HG02884 (cell line): ENCODE results near the gene TMEM41A.

Source experiments
- ATAC-seq: cut with Tn5 transposase; IDR thresholded peaks from one replicate; pipeline ENCODE4 v1.9.1; 2021; ENCODE audit warnings: mild to moderate bottlenecking, moderate library complexity; ENCODE audit not compliant: unreplicated experiment

The TMEM41A gene

DNA sequence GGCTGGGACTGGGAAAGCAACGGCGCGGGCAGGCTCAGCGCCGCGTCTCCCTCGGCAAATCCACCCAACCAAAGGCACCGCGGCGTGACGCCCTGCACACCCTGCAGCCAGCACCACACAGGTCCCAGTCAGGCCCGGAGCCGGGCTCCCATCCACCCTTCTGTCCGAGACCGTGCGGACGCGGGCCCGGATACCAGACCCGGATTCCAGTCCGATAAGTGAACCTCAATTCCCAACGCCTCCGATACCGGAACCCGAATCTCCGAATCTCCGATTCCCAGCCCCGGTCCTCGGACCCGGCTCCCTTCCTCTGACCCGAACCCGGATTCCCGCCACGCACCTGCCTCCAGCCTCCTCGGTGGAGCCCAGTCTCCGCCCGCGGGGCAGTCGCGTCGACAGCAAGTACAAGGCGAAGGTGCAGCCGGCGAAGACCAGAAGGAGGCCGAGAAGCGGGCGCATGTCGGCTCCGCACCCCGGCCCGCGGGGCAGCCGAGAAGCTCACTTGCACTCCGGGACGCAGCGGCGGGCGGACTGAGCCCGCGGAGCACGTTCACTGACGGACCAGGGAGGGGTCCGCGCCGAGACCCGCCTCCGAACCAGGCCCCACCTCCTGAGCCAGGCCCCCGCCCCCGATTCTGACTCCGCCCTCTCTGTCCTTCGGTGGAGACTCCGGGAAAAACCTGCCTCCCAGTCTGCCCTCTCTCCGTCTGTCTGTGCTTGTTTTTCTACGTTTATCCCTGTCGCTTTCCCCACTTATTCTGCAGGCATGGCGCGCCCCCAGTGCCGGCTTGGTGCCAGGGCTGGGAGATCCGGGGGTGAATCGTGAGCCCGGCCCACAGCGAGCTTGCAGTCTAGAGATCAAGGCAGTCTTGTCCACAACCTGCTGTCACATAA, at the start of gene TMEM41A:
TSS of gene TMEM41A (minus strand) at position 533 of the 894 bp plus-strand sequence. CDS start at position 459, 74 bp downstream.
- ATAC-seq: peak; percentile 93

DNA sequence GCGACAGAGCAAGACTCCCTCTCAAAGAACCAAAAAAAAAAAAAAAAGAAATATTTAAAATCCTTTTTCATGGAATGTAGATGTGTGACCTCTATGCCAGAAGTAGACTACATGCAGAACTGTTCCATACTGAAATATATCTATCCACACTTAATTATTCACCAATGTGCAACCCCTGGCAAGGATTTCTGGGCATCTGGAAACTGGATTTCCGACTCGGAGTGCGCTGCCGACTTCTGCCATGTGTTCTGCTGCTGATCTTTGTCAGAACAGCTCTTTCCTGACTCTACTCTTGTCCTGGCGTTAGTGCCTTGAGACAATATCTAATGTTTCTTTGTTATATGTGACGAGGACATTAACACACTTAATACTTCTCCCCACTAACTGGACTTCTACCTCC, 41.9 kb upstream of the TMEM41A start:
- ATAC-seq: no peak

DNA sequence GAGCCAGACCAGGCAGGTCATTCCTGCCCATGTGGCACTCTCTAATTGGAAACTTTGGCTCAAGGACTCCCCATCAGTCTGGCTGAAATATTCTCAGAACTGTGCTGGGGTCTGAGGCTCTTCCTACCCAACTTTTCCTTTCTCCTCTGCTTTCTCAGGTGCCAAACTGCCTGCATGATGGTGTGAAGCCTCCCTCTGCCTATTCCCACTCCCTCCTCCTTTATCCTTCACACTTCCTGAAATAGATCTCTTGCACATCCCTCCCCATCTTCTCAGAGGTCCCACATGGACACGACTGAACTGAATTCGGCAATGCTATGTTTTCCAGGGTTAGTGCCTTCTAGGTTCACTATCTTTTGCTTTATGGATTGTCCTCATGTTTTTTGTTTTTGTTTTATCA, 41.1 kb upstream of the TMEM41A start:
- no peak for ATAC-seq

GRCh38 chr3:185537369-185537970, 38.6 kb upstream of the TMEM41A start:
- peak; percentile 97 for ATAC-seq

- no peak for ATAC-seq
Measured at GRCh38 chr3:185534511-185534910, 35.7 kb upstream of the TMEM41A start.

GRCh38 chr3:185532901-185533300, 34.1 kb upstream of the TMEM41A start:
- ATAC-seq: no peak

GRCh38 chr3:185530856-185531255, 32.0 kb upstream of the TMEM41A start:
- ATAC-seq: no peak

- ATAC-seq: no peak
Measured at GRCh38 chr3:185528532-185528931, 29.7 kb upstream of the TMEM41A start.

GRCh38 chr3:185527364-185527763, 28.5 kb upstream of the TMEM41A start:
- no peak for ATAC-seq

DNA sequence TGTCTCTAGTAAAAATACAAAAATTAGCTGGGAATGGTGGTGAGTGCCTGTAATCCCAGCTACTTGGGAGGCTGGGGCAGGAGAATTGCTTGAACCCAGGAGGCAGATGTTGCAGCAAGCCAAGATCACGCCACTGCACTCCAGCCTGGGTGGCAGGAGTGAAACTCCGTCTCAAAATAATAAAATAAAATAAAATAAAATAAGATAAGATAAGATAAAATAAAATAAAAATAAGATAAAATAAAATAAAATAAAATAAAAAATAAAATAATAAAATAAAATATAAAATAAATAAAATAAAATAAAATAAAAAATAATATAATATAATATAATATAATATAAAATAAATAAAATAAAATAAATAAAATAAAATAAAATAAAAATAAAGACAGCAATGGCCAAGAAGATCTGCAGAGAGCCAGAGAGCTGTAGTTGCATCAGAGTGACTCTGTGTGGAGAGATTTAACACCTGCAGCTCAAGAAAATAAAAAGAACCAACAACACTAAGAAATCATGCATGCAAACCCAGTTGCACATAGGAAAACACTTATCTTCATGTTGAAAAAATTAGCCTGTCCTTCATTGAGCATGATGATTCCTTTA, 27.6 kb upstream of the TMEM41A start:
- ATAC-seq: no peak

- ATAC-seq: no peak
Measured at GRCh38 chr3:185521349-185522138, 22.7 kb upstream of the TMEM41A start.

DNA sequence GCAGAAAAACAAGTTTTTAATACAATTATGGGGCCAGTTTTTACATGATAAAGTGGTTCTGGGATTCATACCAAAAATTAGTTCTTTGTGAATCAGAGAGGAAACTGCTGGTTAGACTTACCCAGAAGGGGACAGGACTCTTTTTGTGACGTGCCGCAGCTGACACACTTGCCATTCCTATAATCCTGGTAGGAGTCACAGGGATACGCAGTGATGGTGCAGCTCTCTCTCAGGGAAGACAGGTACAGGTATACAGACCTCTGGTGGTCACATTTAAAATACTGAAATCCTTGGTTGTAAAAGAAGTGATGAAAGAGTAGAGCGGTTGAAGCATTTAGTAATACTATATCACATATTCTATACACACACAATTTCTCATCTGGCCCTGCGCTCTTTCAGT, 20.2 kb upstream of the TMEM41A start:
- no peak for ATAC-seq

DNA sequence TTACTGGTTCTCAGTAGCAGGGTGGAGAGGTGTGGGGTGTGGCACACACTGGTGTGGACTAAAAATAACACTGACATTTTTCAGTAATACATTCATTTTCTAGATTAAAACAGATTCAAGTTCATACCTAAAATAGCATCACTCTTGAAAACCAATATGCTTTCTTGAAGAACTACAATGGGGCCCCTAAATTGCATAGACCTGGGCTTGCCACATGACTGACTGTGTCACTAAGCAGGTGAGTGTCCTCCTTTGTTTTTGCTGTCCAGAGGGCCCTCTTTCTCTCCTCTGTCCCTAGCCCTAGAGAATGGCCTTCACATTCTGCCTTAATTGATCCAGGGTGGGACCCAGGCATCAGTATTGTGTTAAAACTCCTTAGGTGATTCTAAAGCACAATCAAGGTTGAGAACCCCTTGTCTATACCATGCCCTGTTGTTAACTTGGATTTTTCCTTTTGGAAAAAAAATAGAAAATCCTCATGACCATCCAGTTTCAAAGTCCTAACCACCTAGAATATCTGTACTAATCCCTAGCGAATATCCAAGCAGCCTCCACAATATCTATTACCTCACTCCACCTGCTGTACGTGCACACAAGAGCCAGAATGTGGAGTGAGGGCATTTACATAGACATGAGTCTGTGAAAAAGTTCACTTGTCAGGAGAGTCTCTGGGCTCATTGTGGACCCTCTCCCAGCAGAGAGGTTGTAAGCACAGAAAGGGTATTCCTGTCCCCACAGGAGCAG, 18.7 kb upstream of the TMEM41A start:
- ATAC-seq: no peak

DNA sequence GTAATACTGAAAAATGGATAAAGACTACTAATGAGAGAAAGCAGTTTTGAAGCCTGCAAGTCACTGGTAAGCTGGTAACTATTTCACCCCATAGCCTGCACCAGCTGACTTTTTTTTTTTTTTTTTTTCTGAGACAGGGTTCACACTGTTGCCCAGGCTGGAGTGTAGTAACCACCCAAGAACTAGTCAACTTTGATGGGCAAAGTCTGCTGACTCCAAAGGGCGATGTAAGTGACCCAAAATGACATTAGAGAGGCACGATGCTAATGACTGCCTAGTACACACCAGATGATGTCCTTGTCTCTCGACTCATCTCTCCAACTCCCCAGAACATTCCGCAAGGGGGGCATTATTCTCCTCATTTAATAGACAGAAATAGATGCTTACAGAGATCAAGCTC, 12.9 kb upstream of the TMEM41A start:
- no peak for ATAC-seq

DNA sequence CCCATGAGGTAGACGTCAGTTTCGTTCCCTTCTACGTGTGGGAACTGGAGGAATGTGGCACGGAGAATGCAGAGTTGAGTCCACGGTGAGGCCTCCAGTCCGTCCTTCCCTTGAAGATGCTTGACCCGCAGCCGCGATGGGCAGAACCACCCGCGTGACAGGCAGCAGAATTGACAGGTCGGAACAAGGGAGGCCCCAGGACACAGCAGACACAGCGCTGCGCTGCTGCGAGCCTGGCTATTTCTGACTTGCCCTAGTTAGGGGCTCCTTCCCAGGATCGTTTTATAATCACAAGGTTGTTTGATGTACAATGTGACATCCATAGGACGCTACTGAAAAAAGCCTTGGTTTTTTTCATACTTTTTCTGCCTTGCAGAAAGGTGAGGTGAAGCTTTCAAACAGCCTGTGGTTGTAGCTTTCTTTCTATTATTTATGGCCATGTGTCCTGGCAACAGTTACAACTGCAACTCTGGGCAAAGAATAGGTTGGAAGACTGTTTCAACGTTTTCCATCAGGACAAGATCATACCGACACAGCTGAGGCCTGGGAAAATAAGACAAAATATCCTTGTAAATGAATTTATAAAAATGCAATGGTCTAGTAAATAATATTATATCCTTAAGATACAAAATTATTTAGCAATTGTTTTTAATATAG, 9.6 kb upstream of the TMEM41A start:
- ATAC-seq: no peak

GRCh38 chr3:185507883-185508282, 9.0 kb upstream of the TMEM41A start:
- no peak for ATAC-seq

- no peak for ATAC-seq
Measured at GRCh38 chr3:185504636-185505035, 5.8 kb upstream of the TMEM41A start.

DNA sequence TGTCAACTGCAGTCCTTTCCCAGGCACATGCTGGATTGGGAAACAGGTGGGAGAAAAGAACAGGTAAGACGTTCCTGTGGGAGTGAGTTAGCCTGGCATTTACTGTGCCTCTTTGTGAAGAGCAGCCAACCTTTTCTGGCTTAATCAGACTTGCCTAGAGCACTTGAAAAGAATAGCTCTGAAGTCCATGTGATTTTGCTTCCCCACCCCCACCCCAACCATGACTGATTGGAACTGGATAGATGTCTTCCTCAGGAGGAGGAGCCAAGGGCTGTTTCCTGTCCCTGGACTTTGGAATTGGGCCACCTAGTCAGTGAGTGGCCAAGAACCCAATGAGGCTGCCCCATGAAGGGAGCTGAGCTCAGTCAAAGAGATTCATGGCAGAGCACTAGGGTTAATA, 4.7 kb upstream of the TMEM41A start:
- ATAC-seq: no peak

- no peak for ATAC-seq
Measured at GRCh38 chr3:185502987-185503386, 4.2 kb upstream of the TMEM41A start.

GRCh38 chr3:185490241-185490640, 8.6 kb downstream of the TMEM41A start:
- no peak for ATAC-seq
